ENCODE results near the gene YEATS4.

- no peak for TF ChIP-seq CTCF (IDR thresholded peaks at IDR 0.05)
- no peak for TF ChIP-seq PBX3 (IDR thresholded peaks at IDR 0.05)
- TF ChIP-seq TP53 (CRISPR knock-in tag; IDR thresholded peaks at IDR 0.05), result no peak
- TF ChIP-seq POLR2AphosphoS2 (conservative IDR thresholded peaks at IDR 0.05; ENCODE audit: low read length), result no peak
- no peak for TF ChIP-seq E2F6 (IDR thresholded peaks at IDR 0.05; ENCODE audit: borderline replicate concordance, low read depth)
- no peak for TF ChIP-seq HMGXB4 (CRISPR knock-in tag; IDR thresholded peaks at IDR 0.05; ENCODE audit: borderline replicate concordance)
- no peak for TF ChIP-seq JUN (IDR thresholded peaks at IDR 0.05)
Observed at GRCh38 chr12:69396963-69397362, 37.4 kb downstream of the YEATS4 start.

All from A549 (cell line).